Dermis blood vessel endothelial cell (primary cell): ENCODE results near the gene DVL1. TPM values are rescaled to one million over a fixed set of nuclear protein-coding genes. Genes with fewer than 3 reads are reported as not detected.
A peak's percentile ranks its signal among the peaks of the same experiment; 100 is the strongest.

Source experiments
- DNase-seq: peaks from one replicate; pipeline ENCODE4 v3.0.0; 2010
- total RNA-seq: library from RNA; depleted of rRNA; stranded (reverse); fragments of >200 nt; gene quantifications from 2 replicates; pipeline ENCODE4 v1.2.3, GENCODE V29; 2014

The DVL1 gene
- total RNA-seq, 1 donor from 2014 or later = 54.6 TPM

- no peak for DNase-seq
Observed at GRCh38 chr1:1295154-1295923, 53.9 kb downstream of the DVL1 start.

- no peak for DNase-seq
Observed at GRCh38 chr1:1294250-1294890, 54.8 kb downstream of the DVL1 start.

- no peak for DNase-seq
Observed at GRCh38 chr1:1293263-1294249, 55.7 kb downstream of the DVL1 start.

- DNase-seq = no peak
Observed at GRCh38 chr1:1292851-1293250, 56.4 kb downstream of the DVL1 start.

GRCh38 chr1:1292442-1292779, 56.8 kb downstream of the DVL1 start:
- DNase-seq = no peak

- DNase-seq = peak; percentile 83
Observed at GRCh38 chr1:1291548-1292441, 57.4 kb downstream of the DVL1 start.

GRCh38 chr1:1291023-1291528, 58.1 kb downstream of the DVL1 start:
- no peak for DNase-seq

GRCh38 chr1:1290238-1290731, 58.9 kb downstream of the DVL1 start:
- peak; percentile 82 for DNase-seq

GRCh38 chr1:1287288-1288110, 61.7 kb downstream of the DVL1 start:
- DNase-seq = no peak

GRCh38 chr1:1286313-1287261, 62.6 kb downstream of the DVL1 start:
- DNase-seq = no peak

- no peak for DNase-seq
Observed at GRCh38 chr1:1285611-1286311, 63.5 kb downstream of the DVL1 start.

Other genes starting within 250 kb of the DVL1 start
- gene C1orf159, start 233.3 kb downstream of the DVL1 start, total RNA-seq = 11.4 and 11.7 TPM in 2 replicates
- not detected in 2 replicates for gene TTLL10, start 175.5 kb downstream of the DVL1 start, total RNA-seq
- gene TNFRSF18, start 142.8 kb downstream of the DVL1 start, total RNA-seq = 1.0 TPM in 1 of 2 replicates, not detected in the other
- 1.8 and 4.8 TPM in 2 replicates for gene TNFRSF4, start 135.3 kb downstream of the DVL1 start, total RNA-seq
- gene SDF4, start 117.4 kb downstream of the DVL1 start, total RNA-seq = 122 and 160 TPM in 2 replicates
- 36.1 and 46.6 TPM in 2 replicates for gene B3GALT6, start 117.2 kb downstream of the DVL1 start, total RNA-seq
- gene C1QTNF12, start 102.7 kb downstream of the DVL1 start, total RNA-seq = 0.17 and 0.56 TPM in 2 replicates
- gene UBE2J2, start 75.6 kb downstream of the DVL1 start, total RNA-seq = 57.3 and 62.1 TPM in 2 replicates
- 0.14 and 1.0 TPM in 2 replicates for gene SCNN1D, start 69.0 kb downstream of the DVL1 start, total RNA-seq
- 16.8 and 30.6 TPM in 2 replicates for gene ACAP3, start 41.5 kb downstream of the DVL1 start, total RNA-seq
- gene PUSL1, start 40.8 kb downstream of the DVL1 start, total RNA-seq = 11.1 and 13.7 TPM in 2 replicates
- 52.8 and 77.5 TPM in 2 replicates for gene INTS11, start 24.8 kb downstream of the DVL1 start, total RNA-seq
- gene CPTP, start 24.6 kb downstream of the DVL1 start, total RNA-seq = 21.6 and 33.3 TPM in 2 replicates
- gene TAS1R3, start 18.1 kb downstream of the DVL1 start, total RNA-seq = 0.28 and 0.85 TPM in 2 replicates
- gene MXRA8, start 9.1 kb upstream of the DVL1 start, total RNA-seq = 0.56 and 1.7 TPM in 2 replicates
- gene AURKAIP1, start 25.8 kb upstream of the DVL1 start, total RNA-seq = 80.2 and 106 TPM in 2 replicates
- gene CCNL2, start 49.9 kb upstream of the DVL1 start, total RNA-seq = 71.1 and 183 TPM in 2 replicates
- gene MRPL20, start 57.9 kb upstream of the DVL1 start, total RNA-seq = 98.2 and 102 TPM in 2 replicates
- 0.28 and 0.51 TPM in 2 replicates for gene ANKRD65, start 71.9 kb upstream of the DVL1 start, total RNA-seq
- gene VWA1, start 86.3 kb upstream of the DVL1 start, total RNA-seq = 12.7 and 45.3 TPM in 2 replicates
- gene ATAD3C, start 100.3 kb upstream of the DVL1 start, total RNA-seq = 0.17 and 1.5 TPM in 2 replicates
- gene ATAD3B, start 122.3 kb upstream of the DVL1 start, total RNA-seq = 15.0 and 21.7 TPM in 2 replicates
- gene ATAD3A, start 162.7 kb upstream of the DVL1 start, total RNA-seq = 29.3 and 59.4 TPM in 2 replicates
- gene TMEM240, start 191.2 kb upstream of the DVL1 start, total RNA-seq = 1.7 and 2.6 TPM in 2 replicates
- gene SSU72, start 225.4 kb upstream of the DVL1 start, total RNA-seq = 87.1 and 128 TPM in 2 replicates